NCI-H2196 (cell line): Measurements from ENCODE around the gene SPG11.

Experiments
- DNase-seq: peaks from one replicate; lab custom pipeline; 2025; ENCODE audit not compliant: unreplicated experiment; lab: John Stamatoyannopoulos, UW

The SPG11 gene

GRCh38 chr15:44529864-44530604 lies 133.4 kb downstream of the SPG11 start:
- no peak for DNase-seq

GRCh38 chr15:44527241-44527640 lies 136.2 kb downstream of the SPG11 start:
- no peak for DNase-seq

- no peak for DNase-seq
Observed at GRCh38 chr15:44525018-44525417, 138.4 kb downstream of the SPG11 start.

GRCh38 chr15:44519537-44519936 lies 143.9 kb downstream of the SPG11 start:
- no peak for DNase-seq

- DNase-seq = no peak
Observed at GRCh38 chr15:44516436-44516835, 147.0 kb downstream of the SPG11 start.
